HG02885 (cell line): ENCODE measurements around the gene LEMD2.

ENCODE experiments used
- ATAC-seq: cut with Tn5 transposase; IDR thresholded peaks from one replicate; pipeline ENCODE4 v1.9.1; 2021; ENCODE audit warnings: mild to moderate bottlenecking; ENCODE audit not compliant: unreplicated experiment, poor library complexity

The LEMD2 gene

GRCh38 chr6:33820784-33821520, 32.0 kb upstream of the LEMD2 start:
- ATAC-seq = no peak

- ATAC-seq = no peak
Measured at GRCh38 chr6:33820243-33820642, 31.3 kb upstream of the LEMD2 start.

- ATAC-seq = no peak
Measured at GRCh38 chr6:33819021-33819420, 30.1 kb upstream of the LEMD2 start.

DNA sequence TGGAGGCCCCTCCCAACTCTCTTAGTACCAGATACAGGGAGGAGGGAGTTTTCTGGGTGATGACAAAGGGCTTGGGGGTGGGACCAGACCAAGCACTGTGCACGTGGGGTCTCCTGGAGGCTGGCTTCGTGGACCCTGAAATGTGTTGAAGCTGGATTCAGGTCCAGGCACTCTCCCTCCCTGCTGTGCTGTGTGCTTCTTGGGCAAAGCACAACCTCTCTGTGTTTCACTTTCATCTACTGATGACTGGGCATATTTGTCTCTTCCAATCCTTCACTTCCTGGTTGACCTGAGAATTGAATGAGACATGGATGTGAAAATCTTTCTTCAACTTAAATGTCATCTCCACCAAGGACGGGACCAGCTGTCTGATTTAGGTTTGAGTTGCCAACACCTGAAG, 29.4 kb upstream of the LEMD2 start:
- no peak for ATAC-seq

GRCh38 chr6:33817489-33817888, 28.6 kb upstream of the LEMD2 start:
- ATAC-seq = no peak

GRCh38 chr6:33816911-33817310, 28.0 kb upstream of the LEMD2 start:
- ATAC-seq = no peak

GRCh38 chr6:33815854-33816253, 26.9 kb upstream of the LEMD2 start:
- no peak for ATAC-seq

DNA sequence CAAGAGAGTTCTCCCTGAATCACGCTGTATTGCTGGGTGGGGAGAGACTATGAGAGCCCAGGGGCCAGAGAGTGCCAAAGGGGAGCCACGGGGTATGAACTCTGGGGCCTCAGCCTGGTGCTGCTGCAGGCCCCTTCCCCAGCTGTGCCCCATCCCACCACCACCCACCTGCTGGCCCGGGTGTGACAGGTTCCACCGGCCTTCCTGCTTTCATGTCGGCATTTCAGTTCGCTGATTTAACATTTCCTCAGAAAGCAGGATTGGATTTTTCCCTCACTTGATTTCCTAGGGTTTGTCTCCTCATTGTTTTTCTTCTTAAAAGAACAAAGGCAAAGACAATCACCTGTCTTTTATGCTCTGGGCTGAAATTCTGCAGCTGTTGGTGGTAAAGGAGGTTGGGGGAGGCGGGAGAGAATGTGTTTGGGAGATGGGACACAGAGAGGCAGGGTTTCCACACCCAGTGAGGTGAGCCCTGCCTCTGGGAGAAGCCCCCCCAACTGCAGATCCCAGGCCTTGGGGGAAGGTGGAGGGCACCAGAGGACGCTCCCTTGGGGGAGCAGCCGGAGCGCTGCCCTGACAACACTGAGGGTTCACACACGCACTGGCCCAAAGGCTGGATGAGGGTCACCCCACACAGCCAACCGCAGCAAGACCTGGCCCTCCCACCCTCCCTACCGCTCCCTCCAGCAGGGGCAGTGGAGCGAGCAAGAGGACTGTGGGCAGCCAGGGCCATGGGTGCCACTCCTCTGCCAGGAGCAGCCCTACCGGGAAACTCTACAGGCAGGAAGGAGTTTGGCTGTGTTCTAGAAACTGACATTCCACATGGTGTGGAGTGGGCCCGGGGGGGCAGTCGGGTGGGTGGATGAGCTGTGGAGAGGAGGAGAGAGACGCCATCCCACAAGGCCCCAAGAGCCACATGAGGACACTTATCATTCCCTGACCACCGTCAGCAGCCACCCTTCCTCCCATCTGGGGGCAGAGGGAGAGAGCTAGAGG, 25.4 kb upstream of the LEMD2 start:
- no peak for ATAC-seq

GRCh38 chr6:33813246-33813904, 24.4 kb upstream of the LEMD2 start:
- no peak for ATAC-seq

DNA sequence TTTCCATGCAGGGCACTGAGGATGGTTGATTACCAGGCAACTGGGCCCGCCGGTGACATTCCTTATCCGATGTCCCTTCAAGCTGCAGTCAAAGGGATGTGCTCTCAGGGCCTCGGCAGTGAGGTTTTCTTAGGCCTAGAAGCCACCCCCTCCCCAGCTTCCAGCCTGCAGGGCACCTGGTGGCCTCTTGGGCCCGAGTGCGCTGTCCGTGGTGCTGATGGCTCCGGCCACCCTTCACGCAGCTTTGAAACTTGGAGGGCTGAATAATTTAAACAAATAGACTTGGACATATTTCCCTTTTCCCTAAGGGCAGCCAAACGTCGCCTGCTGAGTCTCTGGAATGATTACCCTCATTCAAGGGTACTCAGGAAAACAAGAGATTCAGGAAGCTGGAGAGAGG, 23.7 kb upstream of the LEMD2 start:
- ATAC-seq = no peak

- no peak for ATAC-seq
Measured at GRCh38 chr6:33809594-33809993, 20.7 kb upstream of the LEMD2 start.

- ATAC-seq = no peak
Measured at GRCh38 chr6:33808641-33809180, 19.8 kb upstream of the LEMD2 start.

- ATAC-seq = no peak
Measured at GRCh38 chr6:33807606-33808005, 18.7 kb upstream of the LEMD2 start.

- ATAC-seq = no peak
Measured at GRCh38 chr6:33806841-33807240, 17.9 kb upstream of the LEMD2 start.

DNA sequence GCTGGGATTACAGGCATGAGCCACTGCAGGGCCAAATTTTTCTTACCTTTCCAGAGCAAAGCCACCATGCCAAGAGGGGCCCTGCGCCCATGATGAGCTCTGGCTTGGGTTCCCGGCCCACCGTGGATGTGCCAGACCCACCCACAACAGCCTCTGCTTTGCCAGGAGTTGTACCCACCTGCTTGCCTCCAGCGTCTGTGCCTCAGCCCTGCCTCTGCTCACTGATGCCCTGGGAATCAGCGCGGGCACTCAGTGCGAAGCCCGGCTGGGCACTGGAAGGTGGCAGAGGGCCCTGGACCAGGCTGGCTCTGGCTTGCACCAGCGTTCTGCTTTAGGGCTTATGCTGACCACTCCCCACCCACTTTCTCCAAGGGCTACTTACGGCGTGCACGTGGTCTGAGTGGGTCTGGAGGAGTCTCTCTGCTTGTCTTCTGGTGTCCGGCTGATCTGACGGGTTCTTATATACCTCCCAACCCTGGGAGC, 14.7 kb upstream of the LEMD2 start, which contains the start of gene MLN:
Gene MLN (minus strand): TSS at position 433 of the 483 bp plus-strand sequence. CDS start 2,840 bp downstream, outside the sequence.
- no peak for ATAC-seq

DNA sequence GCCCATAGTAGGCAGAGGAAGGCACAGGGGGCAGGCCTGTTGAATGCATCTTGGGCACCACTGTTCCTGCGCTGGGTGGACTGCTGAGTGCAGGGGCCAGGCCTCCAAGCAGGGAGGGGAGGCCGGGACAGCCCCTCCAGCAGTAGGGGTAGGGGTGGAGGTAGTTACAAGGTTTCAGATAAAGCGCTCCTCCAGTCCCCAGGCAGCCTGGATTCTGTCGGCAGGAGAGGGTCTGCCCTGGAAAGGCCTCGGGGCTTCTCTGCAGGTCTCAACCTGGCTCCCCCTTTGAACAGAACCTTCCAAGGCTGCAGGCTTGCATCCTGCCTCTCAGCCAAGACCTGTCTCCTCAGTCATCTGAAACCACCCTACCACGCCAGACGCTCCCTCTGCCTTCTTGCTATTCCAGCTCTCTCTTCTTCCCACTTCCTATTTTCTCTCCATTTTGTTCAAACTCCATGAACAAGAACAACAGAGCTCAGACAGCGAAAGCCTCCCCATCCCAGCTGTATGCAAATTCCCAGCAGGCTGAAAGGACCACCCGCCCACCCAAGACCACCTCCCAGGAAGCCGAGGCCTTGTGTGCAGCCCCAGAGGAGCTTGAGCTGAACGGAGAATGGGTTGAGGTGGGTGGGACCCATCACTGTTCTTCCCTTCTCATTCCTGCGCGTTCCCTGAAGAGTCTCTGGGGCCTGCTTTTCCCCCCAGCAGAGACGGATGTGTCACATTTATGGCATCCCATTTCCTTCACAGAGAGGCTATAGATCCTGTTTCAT, 13.4 kb upstream of the LEMD2 start:
- no peak for ATAC-seq

GRCh38 chr6:33801611-33802010, 12.7 kb upstream of the LEMD2 start:
- no peak for ATAC-seq

DNA sequence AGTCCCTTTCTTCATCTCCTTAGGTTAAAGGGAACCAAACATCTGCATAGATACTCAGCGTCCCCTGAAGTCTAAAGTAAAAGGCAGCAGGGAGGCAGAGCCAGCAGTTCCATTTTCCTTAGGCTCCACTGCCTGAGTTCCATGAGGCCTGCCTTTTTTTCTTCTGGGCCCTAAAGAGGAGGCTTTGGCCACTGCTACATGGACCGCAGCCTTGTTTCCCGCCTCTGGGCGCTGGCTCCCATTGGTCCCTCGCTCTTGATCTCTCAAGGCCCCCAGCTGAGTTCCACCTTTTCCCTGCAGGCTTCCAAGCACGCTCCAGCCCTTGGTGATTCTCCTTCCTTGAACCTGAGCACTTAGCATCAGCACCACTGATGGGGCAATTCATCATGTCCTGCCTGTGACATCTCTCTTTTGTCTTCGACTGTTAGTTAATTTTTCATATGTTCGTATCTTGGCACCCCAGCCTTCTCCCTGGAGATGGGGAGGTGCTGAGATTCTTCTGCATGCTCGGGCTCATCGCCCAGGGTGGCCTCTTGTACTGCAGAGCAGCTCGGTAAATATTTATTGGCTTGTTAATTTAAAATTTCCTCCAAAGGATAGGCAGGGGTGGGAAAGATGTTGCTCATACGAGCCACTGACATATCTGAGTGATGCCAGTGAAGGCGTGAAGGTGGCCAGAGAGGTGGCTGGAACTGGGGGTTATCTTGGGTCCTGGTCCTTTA, 11.5 kb upstream of the LEMD2 start:
- ATAC-seq = no peak
